ENCODE results near the gene SORCS3. TPM values are rescaled to one million over a fixed set of nuclear protein-coding genes. Genes with fewer than 3 reads are reported as not detected.

The SORCS3 gene
- total RNA-seq, 6 experiments from 2014 or later = not detected

GRCh38 chr10:105210546-105210945, 569.5 kb downstream of the SORCS3 start:
- Histone ChIP-seq H3K27ac (no peak overlapping the region), H3K4me3 (no peak overlapping the region), H3K9me3 (no peaks in the 10 kb centered on the region), H3K4me1 (no peaks in the 10 kb centered on the region), H3K36me3 (no peaks in the 10 kb centered on the region), H3K27me3 (no peaks in the 10 kb centered on the region)
- intact Hi-C loops (cut with DNase I) = no loop called here
- DNase-seq = no peak
- ATAC-seq = no peak
- WGBS (ENCODE audit: insufficient coverage, low coverage, low lambda C conversion rate, missing lambda C conversion rate) = 59% methylated on average over 2 of the region's 2 CpGs
- no peak for TF ChIP-seq POLR2A (IDR thresholded peaks at IDR 0.05)
- TF ChIP-seq CTCF (IDR thresholded peaks at IDR 0.05) = no peak

GRCh38 chr10:105237685-105238084, 596.6 kb downstream of the SORCS3 start:
- Histone ChIP-seq H3K4me3 (no peak overlapping the region), H3K27me3 (no peaks in the 10 kb centered on the region), H3K27ac (no peak overlapping the region), H3K4me1 (no peaks in the 10 kb centered on the region), H3K9me3 (no peaks in the 10 kb centered on the region), H3K36me3 (no peaks in the 10 kb centered on the region)
- intact Hi-C loops (cut with DNase I) = no loop called here
- TF ChIP-seq CTCF (IDR thresholded peaks at IDR 0.05) = no peak
- TF ChIP-seq POLR2A (IDR thresholded peaks at IDR 0.05) = no peak
- WGBS (ENCODE audit: insufficient coverage, low coverage, low lambda C conversion rate, missing lambda C conversion rate) = 57% methylated on average over 2 of the region's 2 CpGs
- DNase-seq = no peak
- ATAC-seq = no peak

- no peaks in the 10 kb centered on the region for H3K27me3 ChIP-seq
- no peaks in the 10 kb centered on the region for H3K36me3 ChIP-seq
- intact Hi-C loops (cut with DNase I) = no loop called here
- no peaks in the 10 kb centered on the region for H3K9me3 ChIP-seq
- ATAC-seq (peak in 2 of 4 donors; percentile 40 to 61), DNase-seq (no peak)
- H3K4me3 ChIP-seq = no peak overlapping the region
- no peak for TF ChIP-seq POLR2A (IDR thresholded peaks at IDR 0.05)
- no peak for TF ChIP-seq CTCF (IDR thresholded peaks at IDR 0.05)
- H3K4me1 ChIP-seq = no peaks in the 10 kb centered on the region
- 67% methylated on average over 2 of the region's 2 CpGs for WGBS (ENCODE audit: insufficient coverage, low coverage, low lambda C conversion rate, missing lambda C conversion rate)
- no peak overlapping the region for H3K27ac ChIP-seq
Observed at GRCh38 chr10:105239311-105240219, 598.5 kb downstream of the SORCS3 start.

- H3K36me3 ChIP-seq = no peaks in the 10 kb centered on the region
- TF ChIP-seq POLR2A (IDR thresholded peaks at IDR 0.05) = no peak
- no peak for TF ChIP-seq CTCF (IDR thresholded peaks at IDR 0.05)
- no peak overlapping the region for H3K4me3 ChIP-seq
- no peaks in the 10 kb centered on the region for H3K9me3 ChIP-seq
- intact Hi-C loops (cut with DNase I) = no loop called here
- ATAC-seq (peak in 1 of 4 donors; percentile 28), DNase-seq (no peak)
- no peak overlapping the region for H3K27ac ChIP-seq
- 84% methylated on average over 3 of the region's 5 CpGs for WGBS (ENCODE audit: insufficient coverage, low coverage, low lambda C conversion rate, missing lambda C conversion rate)
- H3K4me1 ChIP-seq = no peaks in the 10 kb centered on the region
- H3K27me3 ChIP-seq = no peaks in the 10 kb centered on the region
Observed at GRCh38 chr10:105241254-105241653, 600.2 kb downstream of the SORCS3 start.

Data from right lobe of liver (tissue), 6 donors.